H9 (cell line): ENCODE measurements around the gene EOLA2. TPM values are rescaled to one million over a fixed set of nuclear protein-coding genes. Genes with fewer than 3 reads are reported as not detected.

ENCODE experiments used
- DNase-seq: peaks from one replicate; pipeline ENCODE4 v3.0.0-alpha.2; 2017
- H2AFZ ChIP-seq: one replicate; pipeline ENCODE4 v1.6.1; 2013; ENCODE audit warnings: mild to moderate bottlenecking, low read length, control low read depth, moderate library complexity
- H2AK5ac ChIP-seq: 2 replicates; pipeline ENCODE4 v1.6.1; 2013; ENCODE audit warnings: low read length, control low read depth, mixed read lengths; ENCODE audit not compliant: insufficient read length
- H2BK120ac ChIP-seq: one replicate; pipeline ENCODE4 v1.6.1; 2013; ENCODE audit warnings: low read depth, mild to moderate bottlenecking, low read length, control low read depth, inconsistent platforms; ENCODE audit not compliant: poor library complexity, severe bottlenecking
- H2BK12ac ChIP-seq: 2 replicates; pipeline ENCODE4 v1.6.1; 2013; ENCODE audit warnings: low read length, control low read depth, mixed read lengths, low read depth; ENCODE audit not compliant: insufficient read length
- H2BK15ac ChIP-seq: 2 replicates; pipeline ENCODE4 v1.6.1; 2013; ENCODE audit warnings: low read depth, low read length, control low read depth
- H2BK20ac ChIP-seq: one replicate; pipeline ENCODE4 v1.6.1; 2013; ENCODE audit warnings: low read depth, mild to moderate bottlenecking, low read length, control low read depth, inconsistent platforms; ENCODE audit not compliant: poor library complexity, severe bottlenecking
- H2BK5ac ChIP-seq: 2 replicates; pipeline ENCODE4 v1.6.1; 2013; ENCODE audit warnings: low read length, control low read depth, mixed read lengths; ENCODE audit not compliant: insufficient read length
- H3K14ac ChIP-seq: 2 replicates; pipeline ENCODE4 v1.6.1; 2013; ENCODE audit warnings: low read length, control low read depth; ENCODE audit not compliant: insufficient read depth
- H3K18ac ChIP-seq: 2 replicates; pipeline ENCODE4 v1.6.1; 2013; ENCODE audit warnings: low read depth, mild to moderate bottlenecking, mixed read lengths, low read length, control low read depth; ENCODE audit not compliant: insufficient read length
- H3K23ac ChIP-seq: 2 replicates; pipeline ENCODE4 v1.6.1; 2013; ENCODE audit warnings: low read length, control low read depth, mixed read lengths, low read depth; ENCODE audit not compliant: insufficient read length
- H3K23me2 ChIP-seq: 2 replicates; pipeline ENCODE4 v1.6.1; 2013; ENCODE audit warnings: low read depth, mild to moderate bottlenecking, mixed read lengths, low read length, control low read depth; ENCODE audit not compliant: insufficient read length, poor library complexity, severe bottlenecking
- H3K27ac ChIP-seq: 2 replicates; pipeline ENCODE4 v1.5.1; 2013; ENCODE audit warnings: low read length, control low read depth, mixed read lengths, low read depth; ENCODE audit not compliant: insufficient read length
- H3K27me3 ChIP-seq: 2 replicates; pipeline ENCODE4 v1.6.1; 2013; ENCODE audit warnings: low read length, control low read depth, inconsistent platforms; ENCODE audit not compliant: insufficient read depth
- H3K4ac ChIP-seq: 2 replicates; pipeline ENCODE4 v1.6.1; 2013; ENCODE audit warnings: low read depth, mild to moderate bottlenecking, control low read depth, inconsistent platforms, low read length, moderate library complexity
- H3K4me1 ChIP-seq: 2 replicates; pipeline ENCODE4 v1.6.1; 2013; ENCODE audit warnings: low read length, control low read depth, inconsistent platforms; ENCODE audit not compliant: insufficient read depth
- H3K4me2 ChIP-seq: 2 replicates; pipeline ENCODE4 v1.6.1; 2013; ENCODE audit warnings: low read length, control low read depth, mixed read lengths; ENCODE audit not compliant: insufficient read length, insufficient read depth
- H3K56ac ChIP-seq: 2 replicates; pipeline ENCODE4 v1.6.1; 2013; ENCODE audit warnings: low read depth, mild to moderate bottlenecking, mixed read lengths, low read length, control low read depth; ENCODE audit not compliant: insufficient read length
- H3K79me1 ChIP-seq: 2 replicates; pipeline ENCODE4 v1.6.1; 2013; ENCODE audit warnings: low read depth, mild to moderate bottlenecking, moderate library complexity, low read length, control low read depth, inconsistent platforms; ENCODE audit not compliant: insufficient read depth, poor library complexity, severe bottlenecking
- H3K79me2 ChIP-seq: 2 replicates; pipeline ENCODE4 v1.6.1; 2013; ENCODE audit warnings: low read length, control low read depth, inconsistent platforms; ENCODE audit not compliant: insufficient read depth
- H3K9ac ChIP-seq: 2 replicates; pipeline ENCODE4 v1.6.1; 2013; ENCODE audit warnings: low read length, control low read depth, mixed read lengths; ENCODE audit not compliant: insufficient read length; ENCODE audit errors: extremely low read depth
- H3K9me3 ChIP-seq: one replicate; pipeline ENCODE4 v1.6.1; 2013; ENCODE audit warnings: low read depth, low read length, inconsistent platforms; ENCODE audit not compliant: control insufficient read depth
- H3T11ph ChIP-seq: one replicate; pipeline ENCODE4 v1.6.1; 2013; ENCODE audit warnings: mild to moderate bottlenecking, low read length, control low read depth, inconsistent platforms
- H4K20me1 ChIP-seq: one replicate; pipeline ENCODE4 v1.6.1; 2013; ENCODE audit not compliant: control insufficient read depth, insufficient read length, insufficient read depth
- H4K5ac ChIP-seq: 2 replicates; pipeline ENCODE4 v1.6.1; 2013; ENCODE audit warnings: low read depth, mild to moderate bottlenecking, mixed read lengths, low read length, control low read depth; ENCODE audit not compliant: insufficient read length
- H4K8ac ChIP-seq: replicated peaks from 2 replicates; pipeline ENCODE4 v1.6.1; 2013; ENCODE audit warnings: low read length, control low read depth, mixed read lengths, low read depth; ENCODE audit not compliant: insufficient read length
- H4K91ac ChIP-seq: 2 replicates; pipeline ENCODE4 v1.6.1; 2013; ENCODE audit warnings: low read depth, mild to moderate bottlenecking, moderate library complexity, mixed read lengths, low read length, control low read depth; ENCODE audit not compliant: insufficient read length
- H3K27ac Mint-ChIP-seq, 3 experiments: 2 replicates in 2 of 3; 3 replicates in 1 of 3; pipeline ENCODE4 v1.8.0; 2020 to 2021; ENCODE audit warnings: mixed read lengths in 3 of 3, mild to moderate bottlenecking in 1 of 3, moderate library complexity in 1 of 3
- H3K27me3 Mint-ChIP-seq: 2 replicates; pipeline ENCODE4 v1.8.0; 2021; ENCODE audit warnings: low read depth, mild to moderate bottlenecking, moderate library complexity, mixed read lengths
- H3K36me3 Mint-ChIP-seq, 3 experiments: 2 replicates in 2 of 3; 3 replicates in 1 of 3; pipeline ENCODE4 v1.8.0; 2020 to 2021; ENCODE audit warnings: low read depth in 3 of 3, mixed read lengths in 3 of 3; ENCODE audit not compliant: insufficient read depth in 1 of 3
- H3K4me1 Mint-ChIP-seq, 2 experiments: 2 replicates each; pipeline ENCODE4 v1.8.0; 2020; ENCODE audit warnings: mixed read lengths in 2 of 2
- H3K4me3 Mint-ChIP-seq, 2 experiments: 2 replicates in 1 of 2; 3 replicates in 1 of 2; pipeline ENCODE4 v1.8.0; 2020 to 2021; ENCODE audit warnings: mild to moderate bottlenecking in 2 of 2, mixed read lengths in 2 of 2, moderate library complexity in 1 of 2
- H3K9me3 Mint-ChIP-seq, 2 experiments: 2 replicates in 1 of 2; 3 replicates in 1 of 2; pipeline ENCODE4 v1.8.0; 2020; ENCODE audit warnings: mild to moderate bottlenecking in 2 of 2, mixed read lengths in 2 of 2, moderate library complexity in 1 of 2
- CTCF ChIP-seq: fragments of 200-600 bp; sonication (generic); conservative IDR thresholded peaks from 3 replicates; pipeline ENCODE4 v1.8.0; 2021; ENCODE audit warnings: antibody characterized with exemption, mild to moderate bottlenecking
- total RNA-seq: library from RNA; stranded (reverse); gene quantifications from 2 replicates; pipeline ENCODE4 v1.2.1, GENCODE V29; 2021

EOLA2 gene
- total RNA-seq, 1 experiment from 2014 or later = 38.9 TPM

- Histone ChIP-seq H2BK5ac (no peak overlapping the region), H3K79me2 (no peaks in the 10 kb centered on the region), H2BK15ac (no peak overlapping the region), H3K27me3 (no peaks in the 10 kb centered on the region), H3K79me1 (no peaks in the 10 kb centered on the region), H3K27ac (no peak overlapping the region), H3K4me2 (no peak overlapping the region), H3K9ac (no peak overlapping the region), H2AK5ac (no peak overlapping the region), H3K56ac (no peak overlapping the region), H3K9me3 (peaks cover 36% of the 10 kb centered on the region), H3K18ac (no peak overlapping the region), H4K5ac (no peak overlapping the region), H4K91ac (no peak overlapping the region), H2BK120ac (no peak overlapping the region), H2BK20ac (no peak overlapping the region), H3K4ac (no peak overlapping the region), H3K23me2 (no peaks in the 10 kb centered on the region), H2BK12ac (no peak overlapping the region), H3T11ph (no peak overlapping the region), H4K20me1 (no peaks in the 10 kb centered on the region), H3K14ac (no peak overlapping the region), H2AFZ (no peak overlapping the region), H3K4me1 (no peaks in the 10 kb centered on the region), H4K8ac (no peak overlapping the region), H3K23ac (no peak overlapping the region)
- Mint-ChIP-seq H3K9me3 (peaks cover 53 to 72% of the 10 kb centered on the region in 2 experiments), H3K27ac (no peak overlapping the region), H3K4me3 (no peak overlapping the region), H3K4me1 (0 out of 4 replicates have a peak, but pooled peaks cover 0 to 7% of the 10 kb centered on the region in 2 experiments), H3K36me3 (0 out of 7 replicates have a peak, but pooled peaks cover 0 to under 1% (median 0%) of the 10 kb centered on the region in 3 experiments), H3K27me3 (no peaks in the 10 kb centered on the region)
- no peak for DNase-seq
- TF ChIP-seq CTCF = no peak
Observed at GRCh38 chrX:149987613-149988012, 49.3 kb upstream of the EOLA2 start.
